ENCODE data around the gene B4GALT1.

DNA sequence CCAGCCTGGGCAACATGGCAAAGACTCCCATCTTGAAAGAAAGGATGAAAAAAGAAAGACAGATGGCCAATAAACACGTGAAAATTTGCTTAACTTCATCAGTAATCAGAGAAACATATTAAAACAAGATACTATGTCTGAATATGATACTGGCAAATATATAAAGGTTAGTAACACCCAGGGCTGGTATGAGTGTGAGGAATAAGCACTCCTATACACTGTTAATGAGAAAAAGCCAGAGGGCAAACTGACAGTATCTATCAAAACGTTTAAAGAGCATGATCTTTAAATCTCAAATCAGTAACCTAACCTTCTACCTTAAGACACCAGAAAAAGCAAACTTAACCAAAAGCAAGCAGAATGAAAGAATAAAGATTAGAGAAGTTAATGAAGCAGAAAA, 14.1 kb downstream of the B4GALT1 start:
- no peak for TF ChIP-seq EZH2 (IDR thresholded peaks at IDR 0.05; ENCODE audit: insufficient read depth, poor library complexity, severe bottlenecking)
- no peak for TF ChIP-seq EZH2phosphoT487 (IDR thresholded peaks at IDR 0.05; ENCODE audit: insufficient read depth, low read depth)
